SW 1271 (cell line): ENCODE measurements around the gene HECW1.

Experiments used
- DNase-seq, 2 experiments: peaks; one replicate each; lab custom pipeline; 2025; lab: John Stamatoyannopoulos, UW

HECW1 gene

GRCh38 chr7:43495572-43495971 is 383.1 kb downstream of the HECW1 start:
- DNase-seq = no peak

- no peak for DNase-seq
Observed at GRCh38 chr7:43496596-43496995, 384.1 kb downstream of the HECW1 start.

- no peak for DNase-seq
Observed at GRCh38 chr7:43501870-43502269, 389.4 kb downstream of the HECW1 start.

- no peak for DNase-seq
Observed at GRCh38 chr7:43502941-43503340, 390.5 kb downstream of the HECW1 start.

GRCh38 chr7:43505412-43505811 is 393.0 kb downstream of the HECW1 start:
- DNase-seq = no peak

GRCh38 chr7:43506460-43506859 is 394.0 kb downstream of the HECW1 start:
- no peak for DNase-seq

- DNase-seq = no peak
Observed at GRCh38 chr7:43508461-43508860, 396.0 kb downstream of the HECW1 start.

- DNase-seq = no peak
Observed at GRCh38 chr7:43509906-43510305, 397.5 kb downstream of the HECW1 start.

- no peak for DNase-seq
Observed at GRCh38 chr7:43511029-43511428, 398.6 kb downstream of the HECW1 start.

- DNase-seq = no peak
Observed at GRCh38 chr7:43511769-43512515, 399.5 kb downstream of the HECW1 start.

GRCh38 chr7:43513251-43513650 is 400.8 kb downstream of the HECW1 start:
- DNase-seq = no peak

GRCh38 chr7:43516581-43517342 is 404.3 kb downstream of the HECW1 start:
- no peak for DNase-seq

GRCh38 chr7:43517464-43517863 is 405.0 kb downstream of the HECW1 start:
- DNase-seq = no peak

- DNase-seq = no peak
Observed at GRCh38 chr7:43520201-43520600, 407.8 kb downstream of the HECW1 start.

- DNase-seq = no peak
Observed at GRCh38 chr7:43522406-43523156, 410.1 kb downstream of the HECW1 start.

GRCh38 chr7:43528576-43529354 is 416.3 kb downstream of the HECW1 start:
- no peak for DNase-seq

GRCh38 chr7:43530553-43531410 is 418.3 kb downstream of the HECW1 start:
- no peak for DNase-seq

GRCh38 chr7:43531700-43532099 is 419.3 kb downstream of the HECW1 start:
- DNase-seq = no peak

- no peak for DNase-seq
Observed at GRCh38 chr7:43533801-43534479, 421.5 kb downstream of the HECW1 start.

- DNase-seq = no peak
Observed at GRCh38 chr7:43535031-43535451, 422.6 kb downstream of the HECW1 start.
